HL-60 (cell line): ENCODE data around the gene TMEM108.

Experiments used
- DNase-seq, 2 experiments: peaks; one replicate each; pipeline ENCODE4 v3.0.0-alpha.2; 2010 to 2020; ENCODE audit warnings: low read depth in 1 of 2, low spot score in 1 of 2
- H3K27ac ChIP-seq: fragments of 250-450 bp; sonication (Bioruptor Pico); replicated peaks from 2 replicates; pipeline ENCODE4 v1.5.1; 2020; ENCODE audit warnings: mild to moderate bottlenecking, moderate library complexity
- H3K27me3 ChIP-seq: fragments of 250-450 bp; sonication (Bioruptor Pico); 2 replicates; pipeline ENCODE4 v1.5.1; 2021; ENCODE audit warnings: mild to moderate bottlenecking, moderate library complexity; ENCODE audit not compliant: insufficient read depth, poor library complexity, severe bottlenecking
- H3K4me3 ChIP-seq: replicated peaks from 2 replicates; pipeline ENCODE4 v1.5.1; 2011; ENCODE audit warnings: mild to moderate bottlenecking, control low read depth, low read length; ENCODE audit not compliant: insufficient read depth
- CTCF ChIP-seq: IDR thresholded peaks from one replicate; pipeline ENCODE4 v1.5.1; 2011; ENCODE audit warnings: low read length, control low read depth, inconsistent platforms; ENCODE audit not compliant: insufficient read depth
- GABPA ChIP-seq: IDR thresholded peaks from 2 replicates; pipeline ENCODE4 v1.6.1; 2012; ENCODE audit warnings: low read depth
- POLR2AphosphoS5 ChIP-seq: IDR thresholded peaks from 2 replicates; pipeline ENCODE4 v1.6.1; 2012; ENCODE audit warnings: low read depth
- REST ChIP-seq: IDR thresholded peaks from 2 replicates; pipeline ENCODE4 v1.6.1; 2012; ENCODE audit warnings: low read depth; ENCODE audit not compliant: insufficient replicate concordance
- SPI1 ChIP-seq: IDR thresholded peaks from 2 replicates; pipeline ENCODE4 v1.6.1; 2012; ENCODE audit warnings: low read depth, mild to moderate bottlenecking, borderline replicate concordance

The TMEM108 gene

DNA sequence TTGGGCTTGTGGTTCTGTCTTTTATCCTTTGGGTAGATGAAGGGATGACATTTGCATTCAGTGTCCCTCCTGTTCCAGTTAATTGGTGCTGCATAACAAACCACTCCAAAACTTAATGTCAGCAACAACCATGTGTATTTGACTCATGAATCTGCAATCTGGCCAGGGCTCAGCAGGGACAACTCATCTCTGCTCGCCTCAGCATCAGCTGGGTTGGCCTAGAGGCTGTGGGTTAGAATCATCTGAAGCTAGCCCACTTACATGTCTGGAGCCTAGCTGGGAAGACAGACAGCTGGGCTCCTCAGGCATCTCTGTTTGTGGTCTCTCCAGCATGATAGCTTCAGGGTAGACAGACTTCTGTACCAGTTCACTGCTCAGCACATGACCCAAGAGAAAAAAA, 92.0 kb downstream of the TMEM108 start:
- H3K4me3 ChIP-seq, result no peak overlapping the region
- no peaks in the 10 kb centered on the region for H3K27me3 ChIP-seq
- DNase-seq, result no peak
- TF ChIP-seq SPI1, result no peak
- TF ChIP-seq CTCF, result no peak
- no peak for TF ChIP-seq REST
- no peak for TF ChIP-seq GABPA
- no peak for TF ChIP-seq POLR2AphosphoS5
- no peak overlapping the region for H3K27ac ChIP-seq

GRCh38 chr3:133135306-133135705, 97.1 kb downstream of the TMEM108 start:
- Histone ChIP-seq H3K4me3 (no peak overlapping the region), H3K27ac (no peak overlapping the region), H3K27me3 (no peaks in the 10 kb centered on the region)
- TF ChIP-seq REST, result no peak
- no peak for TF ChIP-seq CTCF
- TF ChIP-seq POLR2AphosphoS5, result no peak
- TF ChIP-seq GABPA, result no peak
- TF ChIP-seq SPI1, result no peak
- DNase-seq, result no peak

- H3K27me3 ChIP-seq, result no peaks in the 10 kb centered on the region
- H3K27ac ChIP-seq, result no peak overlapping the region
- TF ChIP-seq CTCF (no peak), SPI1 (no peak), POLR2AphosphoS5 (no peak), REST (no peak), GABPA (no peak)
- DNase-seq, result no peak
- no peak overlapping the region for H3K4me3 ChIP-seq
Measured at GRCh38 chr3:133136114-133137041, 98.2 kb downstream of the TMEM108 start.
